A549 (cell line): ENCODE measurements around the gene GLTPD2. TPM values are rescaled to one million over a fixed set of nuclear protein-coding genes. Genes with fewer than 3 reads are reported as not detected.

Experiments
- ATAC-seq, 2 experiments: fragments of 200-7000 bp in 1 of 2; fragments of >200 bp in 1 of 2; cut with Nextera tagmentation in 1 of 2; cut with Tn5 transposase in 1 of 2; 3 replicates each; pipeline versions ENCODE4 v1.8.0 to v1.9.1; 2018 to 2020; ENCODE audit warnings: mild to moderate bottlenecking in 1 of 2, moderate library complexity in 1 of 2
- CTCF ChIA-PET: fragments of 300-600 bp; sonication (Branson Sonifier 250); formaldehyde crosslinking; extraction: SDS; loops from one replicate; lab custom pipeline; 2021; ENCODE audit warnings: antibody characterized with exemption, inconsistent platforms; lab: Yijun Ruan, JAX
- POLR2A ChIA-PET: fragments of 350-600 bp; formaldehyde crosslinking; extraction: SDS; loops from one replicate; lab custom pipeline; 2021; ENCODE audit warnings: antibody characterized with exemption, inconsistent platforms; lab: Yijun Ruan, JAX
- DNase-seq, 2 experiments: peaks; one replicate each; pipeline versions ENCODE4 v3.0.0 to v3.0.0-alpha.2; 2011 to 2016; ENCODE audit warnings: low read depth in 1 of 2, low spot score in 1 of 2
- FAIRE-seq: peaks from 2 replicates; lab custom pipeline; 2011; peaks lifted over from hg19 to GRCh38; lab: Jason Lieb, UNC
- H3K27ac ChIP-seq, 2 experiments: fragments of >200 bp; sonication (Bioruptor Twin); formaldehyde crosslinking; 3 replicates each; pipeline ENCODE4 v1.5.1; 2016 to 2017
- H3K4me1 ChIP-seq: fragments of >200 bp; sonication (Bioruptor Twin); formaldehyde crosslinking; 3 replicates; pipeline ENCODE4 v1.6.1; 2016
- H3K4me2 ChIP-seq: fragments of >200 bp; sonication (Bioruptor Twin); formaldehyde crosslinking; 3 replicates; pipeline ENCODE4 v1.6.1; 2016
- H3K4me3 ChIP-seq: fragments of >200 bp; sonication (Bioruptor Twin); formaldehyde crosslinking; 3 replicates; pipeline ENCODE4 v1.5.1; 2016
- H3K9me3 ChIP-seq: fragments of >200 bp; sonication (Bioruptor Twin); formaldehyde crosslinking; 3 replicates; pipeline ENCODE4 v1.6.1; 2016
- BHLHE40 ChIP-seq: IDR thresholded peaks from 2 replicates; pipeline ENCODE4 v1.6.1; 2012; ENCODE audit warnings: low read depth, low read length, inconsistent platforms
- CBX2 ChIP-seq: fragments of 200-600 bp; sonication (generic); IDR thresholded peaks from 2 replicates; pipeline ENCODE4 v1.6.1; 2016; ENCODE audit warnings: low read depth, mild to moderate bottlenecking, borderline replicate concordance
- CBX8 ChIP-seq: fragments of 200-600 bp; sonication (generic); IDR thresholded peaks from 2 replicates; pipeline ENCODE4 v1.6.1; 2016
- CEBPB ChIP-seq, 2 experiments: fragments of >200 bp in 1 of 2; sonication (Bioruptor Twin) in 1 of 2; formaldehyde crosslinking in 1 of 2; IDR thresholded peaks; 2 replicates each; pipeline ENCODE4 v1.6.1; 2012 to 2016
- CHD2 ChIP-seq: fragments of 150-350 bp; IDR thresholded peaks from 2 replicates; pipeline ENCODE4 v1.6.1; 2014; ENCODE audit warnings: low read length; ENCODE audit not compliant: partially characterized antibody
- E2F6 ChIP-seq: IDR thresholded peaks from 2 replicates; pipeline ENCODE4 v1.6.1; 2012; ENCODE audit warnings: low read depth, borderline replicate concordance
- EHMT2 ChIP-seq: fragments of 200-600 bp; sonication (generic); IDR thresholded peaks from 2 replicates; pipeline ENCODE4 v1.6.1; 2016; ENCODE audit warnings: antibody characterized with exemption, low read depth, mild to moderate bottlenecking, moderate library complexity
- ELK1 ChIP-seq: fragments of 150-350 bp; IDR thresholded peaks from 2 replicates; pipeline ENCODE4 v1.6.1; 2014; ENCODE audit warnings: low read depth, mild to moderate bottlenecking, low read length
- EP300 ChIP-seq, 2 experiments: fragments of >200 bp; sonication (Bioruptor Twin); formaldehyde crosslinking; IDR thresholded peaks; 2 replicates in 1 of 2; 3 replicates in 1 of 2; pipeline ENCODE4 v1.6.1; 2016 to 2017
- FOSB ChIP-seq: fragments of 250-450 bp; sonication (Bioruptor Pico); IDR thresholded peaks from 2 replicates; pipeline ENCODE4 v1.5.0; 2020; ENCODE audit warnings: mild to moderate bottlenecking, moderate library complexity
- FOSL2 ChIP-seq, 2 experiments: fragments of 450-650 bp in 1 of 2; fragments of >200 bp in 1 of 2; sonication (Bioruptor Twin) in 1 of 2; formaldehyde crosslinking; IDR thresholded peaks; 2 replicates each; pipeline versions ENCODE4 v1.5.0 to v1.6.1; 2016 to 2020; ENCODE audit warnings: mild to moderate bottlenecking in 1 of 2, moderate library complexity in 1 of 2
- GATA3 ChIP-seq: IDR thresholded peaks from 2 replicates; pipeline ENCODE4 v1.6.1; 2012; ENCODE audit warnings: borderline replicate concordance
- HMGXB4 ChIP-seq: fragments of 250-450 bp; sonication (Bioruptor Pico); IDR thresholded peaks from 2 replicates; pipeline ENCODE4 v1.5.0; 2021; ENCODE audit warnings: mild to moderate bottlenecking, moderate library complexity, borderline replicate concordance
- KDM1A ChIP-seq: fragments of 200-600 bp; sonication (generic); IDR thresholded peaks from 2 replicates; pipeline ENCODE4 v1.6.1; 2016; ENCODE audit warnings: low read depth, mild to moderate bottlenecking
- KDM5A ChIP-seq: fragments of 200-600 bp; sonication (generic); IDR thresholded peaks from 2 replicates; pipeline ENCODE4 v1.6.1; 2016; ENCODE audit warnings: antibody characterized with exemption, mild to moderate bottlenecking
- MAFK ChIP-seq: fragments of 450-650 bp; IDR thresholded peaks from 2 replicates; pipeline ENCODE4 v1.6.1; 2014; ENCODE audit not compliant: partially characterized antibody
- MAX ChIP-seq: IDR thresholded peaks from 2 replicates; pipeline ENCODE4 v1.6.1; 2012
- MAZ ChIP-seq: fragments of 150-350 bp; IDR thresholded peaks from 2 replicates; pipeline ENCODE4 v1.6.1; 2014; ENCODE audit warnings: antibody characterized with exemption, low read depth, low read length, borderline replicate concordance
- MYC ChIP-seq: IDR thresholded peaks from 2 replicates; pipeline ENCODE4 v1.6.1; 2012; ENCODE audit warnings: mild to moderate bottlenecking, inconsistent platforms, low read length, improper control_type of control experiment, borderline replicate concordance
- NFE2L2 ChIP-seq: fragments of 150-350 bp; conservative IDR thresholded peaks from 2 replicates; pipeline ENCODE4 v1.6.1; 2014; ENCODE audit warnings: low read length
- PBX3 ChIP-seq: IDR thresholded peaks from 2 replicates; pipeline ENCODE4 v1.6.1; 2012
- PHF8 ChIP-seq: fragments of 200-600 bp; sonication (generic); IDR thresholded peaks from 2 replicates; pipeline ENCODE4 v1.6.1; 2016; ENCODE audit warnings: low read depth, mild to moderate bottlenecking, antibody characterized with exemption, moderate library complexity, borderline replicate concordance
- POLR2A ChIP-seq: IDR thresholded peaks from 2 replicates; pipeline ENCODE4 v1.6.1; 2012; ENCODE audit warnings: mild to moderate bottlenecking, low read length
- RAD21 ChIP-seq, 2 experiments: fragments of >200 bp in 1 of 2; sonication (Bioruptor Twin) in 1 of 2; formaldehyde crosslinking in 1 of 2; IDR thresholded peaks in 1 of 2; conservative IDR thresholded peaks in 1 of 2; 2 replicates in 1 of 2; 3 replicates in 1 of 2; pipeline ENCODE4 v1.6.1; 2012 to 2018; ENCODE audit warnings: inconsistent platforms in 1 of 2
- RCOR1 ChIP-seq: fragments of 150-350 bp; IDR thresholded peaks from 2 replicates; pipeline ENCODE4 v1.6.1; 2014; ENCODE audit warnings: antibody characterized with exemption, low read length, low read depth
- RFX5 ChIP-seq: fragments of 450-650 bp; IDR thresholded peaks from 2 replicates; pipeline ENCODE4 v1.7.1; 2014; ENCODE audit warnings: antibody characterized with exemption, mild to moderate bottlenecking, moderate library complexity
- SREBF2 ChIP-seq: fragments of 450-650 bp; IDR thresholded peaks from 2 replicates; pipeline ENCODE4 v1.6.1; 2014; ENCODE audit warnings: mild to moderate bottlenecking, moderate library complexity
- ZC3H11A ChIP-seq: fragments of 450-650 bp; IDR thresholded peaks from 2 replicates; pipeline ENCODE4 v1.6.1; 2014; ENCODE audit warnings: antibody characterized with exemption, mild to moderate bottlenecking
- ZNF302 ChIP-seq: fragments of 250-450 bp; sonication (Bioruptor Pico); IDR thresholded peaks from 2 replicates; pipeline ENCODE4 v1.9.0; 2021; ENCODE audit warnings: inconsistent platforms, mild to moderate bottlenecking, moderate library complexity
- ZSCAN20 ChIP-seq: fragments of 250-450 bp; sonication (Bioruptor Pico); IDR thresholded peaks from 2 replicates; pipeline ENCODE4 v1.8.0; 2022; ENCODE audit warnings: mild to moderate bottlenecking, moderate library complexity
- WGBS: methylation state at CpG from one replicate; pipeline ENCODE4 v1.1.6; 2017; ENCODE audit errors: missing lambda C conversion rate; 5-methylcytosine and 5-hydroxymethylcytosine counted together
- polyA plus RNA-seq, 4 experiments: library from polyadenylated mRNA; depleted of rRNA in 3 of 4; stranded (reverse); fragments of >200 nt; fragmentation: RNase III in 1 of 4; extraction: RNeasy Plus Mini Kit Qiagen cat#74134 plus additional on column Dnase treatment in 1 of 4; gene quantifications; 2 replicates in 3 of 4; 3 replicates in 1 of 4; pipeline ENCODE4 v1.2.3, GENCODE V29; 2011 to 2017

Gene GLTPD2
- polyA plus RNA-seq, 2 of the 4 experiments (the other 2 are of a cell fraction) = not detected

- ChIA-PET POLR2A (interaction anchor here (0.6 to 2.3 kb wide), 22 partner anchors 10 to 178 kb away, joined by 3 to 25 read pairs (median 6); partner anchors contain the start of genes ARRB2, CXCL16, MED11 and MINK1), CTCF (interaction anchor here (0.5 to 9.4 kb wide), 52 partner anchors 10 to 369 kb away, joined by 3 to 271 read pairs (median 8); partner anchors contain the start of genes ARRB2, C17orf114, CHRNE and CXCL16)
- Histone ChIP-seq H3K9me3 (no peaks in the 10 kb centered on the region), H3K27ac (peak overlapping the region; percentile 91 to 98), H3K4me2 (peak overlapping the region; percentile 97), H3K4me1 (peaks cover 27% of the 10 kb centered on the region), H3K4me3 (peak overlapping the region; percentile 62)
- no peak for FAIRE-seq
- ATAC-seq = no peak
- DNase-seq = no peak
- 4% methylated on average over 5 of the region's 25 CpGs for WGBS
- TF ChIP-seq FOSB (CRISPR knock-in tag) (no peak), E2F6 (0 out of 2 replicates have a peak, but pooled peaks have one; percentile 19)
- TF ChIP-seq, all 56 proteins: peak for 1
These were observed 862 bp downstream of the GLTPD2 start for GRCh38 chr17:4789701-4789950.

GRCh38 chr17:4789951-4790704 is 1.4 kb downstream of the GLTPD2 start:
- DNase-seq (peak; percentile 94 to 99), FAIRE-seq (peak; percentile 88), ATAC-seq (peak; percentile 89 to 92)
- Histone ChIP-seq H3K4me1 (peaks cover 27% of the 10 kb centered on the region), H3K4me2 (peak overlapping the region; percentile 97), H3K27ac (peak overlapping the region; percentile 91 to 98), H3K4me3 (peak overlapping the region; percentile 62), H3K9me3 (no peaks in the 10 kb centered on the region)
- CTCF ChIA-PET = interaction anchor here (0.5 to 9.4 kb wide), 61 partner anchors 10 to 369 kb away, joined by 3 to 271 read pairs (median 7); partner anchors contain the start of genes ARRB2, C17orf114, CHRNE and CXCL16
- POLR2A ChIA-PET = interaction anchor here (0.6 to 2.3 kb wide), 28 partner anchors 9 to 198 kb away, joined by 3 to 25 read pairs (median 5); partner anchors contain the start of genes ARRB2, CAMTA2, CXCL16 and MED11
- 1% methylated on average over 64 of the region's 91 CpGs for WGBS
- TF ChIP-seq CBX2 (no peak), RFX5 (0 out of 2 replicates have a peak, but pooled peaks have one; percentile 60), CBX8 (no peak), ZSCAN20 (no peak), CHD2 (peak; percentile 61), MAX (peak; percentile 84), NFE2L2 (no peak), ZC3H11A (no peak), EP300 (IDR thresholded peaks at IDR 0.05) (no peak; a peak in 1 of 5 replicates), BHLHE40 (peak; percentile 10; the same call in 1 of the 2 replicates), E2F6 (peak; percentile 55), ZNF302 (CRISPR knock-in tag) (no peak), POLR2A (peak; percentile 90), RAD21 (conservative IDR thresholded peaks at IDR 0.05 in 1 of 2, IDR thresholded peaks at IDR 0.05 in 1 of 2) (peak; percentile 43 to 75; a peak in 4 of 5 replicates), EHMT2 (no peak), MYC (peak; percentile 81), PBX3 (no peak), GATA3 (0 out of 2 replicates have a peak, but pooled peaks have one; percentile 17), RCOR1 (no peak), CEBPB (IDR thresholded peaks at IDR 0.05) (no peak), MAFK (no peak), KDM5A (peak; percentile 57; the same call in 1 of the 2 replicates), FOSL2 (IDR thresholded peaks at IDR 0.05) (no peak), FOSL2 (CRISPR knock-in tag; IDR thresholded peaks at IDR 0.05) (peak; percentile 47), PHF8 (peak; percentile 93), SREBF2 (no peak), FOSB (CRISPR knock-in tag) (no peak), MAZ (no peak), HMGXB4 (CRISPR knock-in tag) (peak; percentile 97; the same call in 1 of the 2 replicates), KDM1A (no peak), ELK1 (no peak)
